ENCODE data around the gene PLEKHA8. TPM values are rescaled to one million over a fixed set of nuclear protein-coding genes. Genes with fewer than 3 reads are reported as not detected.

Gene PLEKHA8
- total and polyA plus RNA-seq, 10 of the 15 experiments (the other 5 are each of a cell fraction or from before 2014, with no cell fraction given): 1.1 to 13.2 (median 5.7) TPM

DNA sequence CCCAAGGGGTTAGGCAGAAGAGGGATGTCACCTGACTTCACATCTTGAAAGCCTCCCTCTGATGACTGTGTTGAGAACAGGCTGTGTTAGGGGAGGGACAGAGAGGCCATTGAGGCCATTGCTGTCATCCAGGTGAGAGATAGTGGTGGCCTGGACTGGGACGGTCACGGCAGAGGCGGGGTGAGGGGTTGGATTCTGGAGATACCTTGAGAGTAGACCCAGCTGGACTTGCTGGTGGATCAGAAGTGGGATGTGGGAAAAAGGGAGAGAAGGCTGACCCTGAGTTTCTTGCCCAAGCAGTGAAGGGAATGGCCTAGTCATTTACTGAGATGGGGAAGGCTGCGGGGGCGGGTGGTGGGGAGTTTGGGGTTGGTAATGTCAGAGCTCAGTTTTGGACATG, 120.2 kb downstream of the PLEKHA8 start:
- no peak overlapping the region for H3K4me2 ChIP-seq (ENCODE audit: control insufficient read depth, insufficient read depth)
- H3K9ac ChIP-seq (ENCODE audit: control insufficient read depth, insufficient read depth, low read length): no peak overlapping the region
- H3K9me3 ChIP-seq (replicated peaks; ENCODE audit: control insufficient read depth, insufficient read depth, low read length): no peaks in the 10 kb centered on the region
- no peak for DNase-seq (ENCODE audit: low read depth, low spot score)
- POLR2A ChIA-PET: no interaction called here
- BruUV-seq (replicated peaks): no TSS peak
- no peaks in the 10 kb centered on the region for H3K79me2 ChIP-seq (ENCODE audit: control insufficient read depth, insufficient read depth, low read length)
- in situ Hi-C loops (cut with MboI): no loop called here
- FAIRE-seq: no peak
- H2AFZ ChIP-seq (ENCODE audit: control insufficient read depth, low read depth, low read length): no peak overlapping the region
- no peaks in the 10 kb centered on the region for H3K36me3 ChIP-seq (ENCODE audit: control insufficient read depth in 2 of 2, insufficient read depth in 2 of 2, low read length in 1 of 2)
- H3K4me1 ChIP-seq (ENCODE audit: control insufficient read depth, insufficient read depth, low read length): peaks cover 8% of the 10 kb centered on the region
- H4K20me1 ChIP-seq (ENCODE audit: control insufficient read depth, insufficient read depth): no peaks in the 10 kb centered on the region
- ATAC-seq: no peak
- TF ChIP-seq, protein P1, sequence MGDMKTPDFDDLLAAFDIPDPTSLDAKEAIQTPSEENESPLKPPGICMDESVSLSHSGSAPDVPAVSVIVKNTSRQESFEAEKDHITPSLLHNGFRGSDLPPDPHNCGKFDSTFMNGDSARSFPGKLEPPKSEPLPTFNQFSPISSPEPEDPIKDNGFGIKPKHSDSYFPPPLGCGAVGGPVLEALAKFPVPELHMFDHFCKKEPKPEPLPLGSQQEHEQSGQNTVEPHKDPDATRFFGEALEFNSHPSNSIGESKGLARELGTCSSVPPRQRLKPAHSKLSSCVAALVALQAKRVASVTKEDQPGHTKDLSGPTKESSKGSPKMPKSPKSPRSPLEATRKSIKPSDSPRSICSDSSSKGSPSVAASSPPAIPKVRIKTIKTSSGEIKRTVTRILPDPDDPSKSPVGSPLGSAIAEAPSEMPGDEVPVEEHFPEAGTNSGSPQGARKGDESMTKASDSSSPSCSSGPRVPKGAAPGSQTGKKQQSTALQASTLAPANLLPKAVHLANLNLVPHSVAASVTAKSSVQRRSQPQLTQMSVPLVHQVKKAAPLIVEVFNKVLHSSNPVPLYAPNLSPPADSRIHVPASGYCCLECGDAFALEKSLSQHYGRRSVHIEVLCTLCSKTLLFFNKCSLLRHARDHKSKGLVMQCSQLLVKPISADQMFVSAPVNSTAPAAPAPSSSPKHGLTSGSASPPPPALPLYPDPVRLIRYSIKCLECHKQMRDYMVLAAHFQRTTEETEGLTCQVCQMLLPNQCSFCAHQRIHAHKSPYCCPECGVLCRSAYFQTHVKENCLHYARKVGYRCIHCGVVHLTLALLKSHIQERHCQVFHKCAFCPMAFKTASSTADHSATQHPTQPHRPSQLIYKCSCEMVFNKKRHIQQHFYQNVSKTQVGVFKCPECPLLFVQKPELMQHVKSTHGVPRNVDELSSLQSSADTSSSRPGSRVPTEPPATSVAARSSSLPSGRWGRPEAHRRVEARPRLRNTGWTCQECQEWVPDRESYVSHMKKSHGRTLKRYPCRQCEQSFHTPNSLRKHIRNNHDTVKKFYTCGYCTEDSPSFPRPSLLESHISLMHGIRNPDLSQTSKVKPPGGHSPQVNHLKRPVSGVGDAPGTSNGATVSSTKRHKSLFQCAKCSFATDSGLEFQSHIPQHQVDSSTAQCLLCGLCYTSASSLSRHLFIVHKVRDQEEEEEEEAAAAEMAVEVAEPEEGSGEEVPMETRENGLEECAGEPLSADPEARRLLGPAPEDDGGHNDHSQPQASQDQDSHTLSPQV (IDR thresholded peaks at IDR 0.05): no peak
- no peak overlapping the region for H3K4me3 ChIP-seq
- SMC1A ChIA-PET (ENCODE audit: uncharacterized antibody, unreplicated experiment): no interaction called here
- intact Hi-C loops (cut with micrococcal nuclease; ENCODE audit: unreplicated experiment): no loop called here
- no peak overlapping the region for H3K27ac ChIP-seq (ENCODE audit: control insufficient read depth, insufficient read depth)
- H3K27me3 ChIP-seq (replicated peaks in 1 of 2; ENCODE audit: control insufficient read depth in 2 of 2, insufficient read depth in 2 of 2, low read length in 1 of 2): no peaks in the 10 kb centered on the region
- WGBS (ENCODE audit: insufficient coverage, insufficient replicate concordance, low lambda C conversion rate, missing lambda C conversion rate): 99% methylated on average over 5 of the region's 5 CpGs
- RAD21 ChIA-PET (ENCODE audit: unreplicated experiment): no interaction called here
- CTCF ChIA-PET: no interaction called here

DNA sequence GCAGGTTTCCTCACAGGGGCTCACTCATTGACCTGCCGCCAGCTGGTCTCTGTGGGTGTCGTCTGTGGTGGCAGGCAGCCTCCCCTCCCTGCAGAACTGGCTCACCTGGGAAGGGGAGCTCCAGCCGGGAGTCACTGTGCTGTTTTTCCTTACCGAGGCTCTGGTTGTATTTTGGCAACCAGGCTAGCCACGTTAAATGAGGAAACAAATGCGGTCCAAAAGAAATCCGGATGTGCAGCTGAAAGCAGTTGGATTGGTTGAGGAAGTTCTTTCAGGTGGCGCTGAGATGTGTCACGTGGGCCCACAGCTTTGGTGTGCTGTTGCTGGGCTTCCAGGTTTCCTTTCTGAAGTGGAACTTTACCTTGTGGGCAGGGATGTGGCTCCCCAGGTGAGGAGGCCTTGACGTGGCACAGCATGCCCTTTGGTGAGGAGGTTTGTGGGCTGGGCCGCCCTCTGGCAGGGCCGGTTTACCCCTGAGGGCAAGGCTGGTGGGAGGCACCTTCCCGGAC, 120.8 kb downstream of the PLEKHA8 start:
- POLR2A ChIA-PET: no interaction called here

More for the DNA sequence above, 120.8 kb downstream of the PLEKHA8 start:
- Histone ChIP-seq H3K4me2 (ENCODE audit: control insufficient read depth, insufficient read depth) (no peak overlapping the region), H3K9me3 (replicated peaks; ENCODE audit: control insufficient read depth, insufficient read depth, low read length) (no peaks in the 10 kb centered on the region), H3K27ac (ENCODE audit: control insufficient read depth, insufficient read depth) (no peak overlapping the region), H2AFZ (ENCODE audit: control insufficient read depth, low read depth, low read length) (peak overlapping the region; percentile 25; the same call in 1 of the 2 replicates), H3K27me3 (replicated peaks in 1 of 2; ENCODE audit: control insufficient read depth in 2 of 2, insufficient read depth in 2 of 2, low read length in 1 of 2) (no peaks in the 10 kb centered on the region), H3K9ac (ENCODE audit: control insufficient read depth, insufficient read depth, low read length) (no peak overlapping the region), H4K20me1 (ENCODE audit: control insufficient read depth, insufficient read depth) (no peaks in the 10 kb centered on the region), H3K4me1 (ENCODE audit: control insufficient read depth, insufficient read depth, low read length) (peaks cover 8% of the 10 kb centered on the region), H3K36me3 (ENCODE audit: control insufficient read depth in 2 of 2, insufficient read depth in 2 of 2, low read length in 1 of 2) (no peaks in the 10 kb centered on the region), H3K4me3 (no peak overlapping the region), H3K79me2 (ENCODE audit: control insufficient read depth, insufficient read depth, low read length) (no peaks in the 10 kb centered on the region)
- ChIA-PET SMC1A (ENCODE audit: uncharacterized antibody, unreplicated experiment) (no interaction called here), CTCF (no interaction called here), RAD21 (ENCODE audit: unreplicated experiment) (no interaction called here)
- in situ Hi-C loops (cut with MboI): no loop called here
- WGBS (ENCODE audit: insufficient coverage, insufficient replicate concordance, low lambda C conversion rate, missing lambda C conversion rate): 8% methylated on average over 13 of the region's 13 CpGs
- BruUV-seq (replicated peaks): no TSS peak
- ATAC-seq: no peak
- 0 out of 2 replicates have a peak, but pooled peaks have one; percentile 24 for TF ChIP-seq EED (IDR thresholded peaks at IDR 0.05; ENCODE audit: low read depth)
- TF ChIP-seq, protein P2, sequence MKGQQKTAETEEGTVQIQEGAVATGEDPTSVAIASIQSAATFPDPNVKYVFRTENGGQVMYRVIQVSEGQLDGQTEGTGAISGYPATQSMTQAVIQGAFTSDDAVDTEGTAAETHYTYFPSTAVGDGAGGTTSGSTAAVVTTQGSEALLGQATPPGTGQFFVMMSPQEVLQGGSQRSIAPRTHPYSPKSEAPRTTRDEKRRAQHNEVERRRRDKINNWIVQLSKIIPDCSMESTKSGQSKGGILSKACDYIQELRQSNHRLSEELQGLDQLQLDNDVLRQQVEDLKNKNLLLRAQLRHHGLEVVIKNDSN (IDR thresholded peaks at IDR 0.05; ENCODE audit: borderline replicate concordance, extremely low read length, insufficient read depth, low read depth, low read length): peak; percentile 63
- TF ChIP-seq, protein P3, sequence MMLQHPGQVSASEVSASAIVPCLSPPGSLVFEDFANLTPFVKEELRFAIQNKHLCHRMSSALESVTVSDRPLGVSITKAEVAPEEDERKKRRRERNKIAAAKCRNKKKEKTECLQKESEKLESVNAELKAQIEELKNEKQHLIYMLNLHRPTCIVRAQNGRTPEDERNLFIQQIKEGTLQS (IDR thresholded peaks at IDR 0.05; ENCODE audit: borderline replicate concordance, extremely low read depth, low read depth, low read length): no peak
- no peak for FAIRE-seq
- intact Hi-C loops (cut with micrococcal nuclease; ENCODE audit: unreplicated experiment): no loop called here
- DNase-seq (ENCODE audit: low read depth, low spot score): no peak
